HepG2 (cell line): ENCODE results near the gene DQX1. TPM values are rescaled to one million over a fixed set of nuclear protein-coding genes. Genes with fewer than 3 reads are reported as not detected.

ENCODE experiments used
- ATF3 ChIP-seq: sonication (generic); formaldehyde crosslinking; IDR thresholded peaks from 2 replicates; pipeline ENCODE4 v1.4.0; 2020; ENCODE audit warnings: missing genetic modification reagents
- DBP ChIP-seq: sonication (generic); formaldehyde crosslinking; IDR thresholded peaks from 2 replicates; pipeline ENCODE4 v1.4.0; 2020; ENCODE audit warnings: missing genetic modification reagents; ENCODE audit errors: not compliant biosample characterization
- DNMT3B ChIP-seq: conservative IDR thresholded peaks from 2 replicates; pipeline ENCODE4 v1.6.1; 2016; ENCODE audit warnings: missing biosample characterization, control low read depth
- HMG20B ChIP-seq: conservative IDR thresholded peaks from 2 replicates; pipeline ENCODE4 v1.6.1; 2016; ENCODE audit warnings: missing genetic modification reagents, missing compliant biosample characterization
- MEIS1 ChIP-seq: sonication (generic); formaldehyde crosslinking; IDR thresholded peaks from 2 replicates; pipeline ENCODE4 v1.9.0; 2021; ENCODE audit warnings: mild to moderate bottlenecking, missing genetic modification reagents, moderate library complexity, borderline replicate concordance
- NCOR1 ChIP-seq: fragments of 200-600 bp; sonication (generic); IDR thresholded peaks from 2 replicates; pipeline ENCODE4 v1.7.0; 2017; ENCODE audit warnings: antibody characterized with exemption, low read length, borderline replicate concordance
- NFATC3 ChIP-seq: sonication (generic); formaldehyde crosslinking; IDR thresholded peaks from 2 replicates; pipeline ENCODE4 v1.5.1; 2020; ENCODE audit warnings: mild to moderate bottlenecking, missing genetic modification reagents
- PCBP2 ChIP-seq: fragments of 200-400 bp; formaldehyde crosslinking; optimal IDR thresholded peaks from 2 replicates; pipeline ENCODE3; 2018; ENCODE audit warnings: low read length, low read depth; ENCODE audit not compliant: poor library complexity, severe bottlenecking
- RAD51 ChIP-seq: fragments of 450-650 bp; IDR thresholded peaks from 2 replicates; pipeline ENCODE4 v1.6.1; 2016; ENCODE audit warnings: borderline replicate concordance
- SMARCE1 ChIP-seq: fragments of 450-650 bp; IDR thresholded peaks from 2 replicates; pipeline ENCODE4 v1.6.1; 2017; ENCODE audit warnings: borderline replicate concordance
- SNAPC4 ChIP-seq: sonication (generic); formaldehyde crosslinking; IDR thresholded peaks from 2 replicates; pipeline ENCODE4 v1.4.0; 2020; ENCODE audit warnings: mild to moderate bottlenecking, missing genetic modification reagents
- ZFX ChIP-seq: sonication (generic); formaldehyde crosslinking; IDR thresholded peaks from 2 replicates; pipeline ENCODE4 v1.4.0; 2020; ENCODE audit warnings: mild to moderate bottlenecking, low read depth, missing genetic modification reagents, moderate library complexity
- ZNF496 ChIP-seq: sonication (generic); formaldehyde crosslinking; IDR thresholded peaks from 2 replicates; pipeline ENCODE4 v1.8.1; 2023; ENCODE audit warnings: mild to moderate bottlenecking, moderate library complexity, missing genetic modification reagents; ENCODE audit not compliant: insufficient replicate concordance
- polyA plus RNA-seq, 8 experiments: library from polyadenylated mRNA; depleted of rRNA in 3 of 8; stranded (reverse) in 7 of 8; unstranded in 1 of 8; fragments of >200 nt; fragmentation: Illumina TruSeq in 4 of 8; extraction: Trizol in 4 of 8; gene quantifications; 2 replicates each; pipeline versions ENCODE4 v1.2.1 to v1.2.3, GENCODE V29; 2011 to 2016; ENCODE audit warnings: low read depth in 4 of 8, missing spikeins in 1 of 8, mixed read lengths in 1 of 8; ENCODE audit not compliant: insufficient read depth in 1 of 8
- total RNA-seq, 5 experiments: library from RNA; depleted of rRNA; stranded (reverse); fragments of >200 nt; fragmentation: Illumina TruSeq; extraction: Trizol; gene quantifications; 2 replicates each; pipeline ENCODE4 v1.2.3, GENCODE V29; 2016; ENCODE audit warnings: low read depth in 1 of 5
- TF ChIP-seq, protein P1 (sequence below): sonication (generic); formaldehyde crosslinking; IDR thresholded peaks from 2 replicates; pipeline ENCODE4 v1.4.0; 2020; ENCODE audit warnings: mild to moderate bottlenecking, missing genetic modification reagents

DQX1 gene
- total and polyA plus RNA-seq, 2 of the 13 experiments (the other 11 are each of a cell fraction or from before 2014, with no cell fraction given): 27.6 to 89.8 TPM

GRCh38 chr2:74497777-74498499 lies 28.1 kb downstream of the DQX1 start (continued):
- peak; percentile 85 for TF ChIP-seq ZFX
- TF ChIP-seq, protein P1, sequence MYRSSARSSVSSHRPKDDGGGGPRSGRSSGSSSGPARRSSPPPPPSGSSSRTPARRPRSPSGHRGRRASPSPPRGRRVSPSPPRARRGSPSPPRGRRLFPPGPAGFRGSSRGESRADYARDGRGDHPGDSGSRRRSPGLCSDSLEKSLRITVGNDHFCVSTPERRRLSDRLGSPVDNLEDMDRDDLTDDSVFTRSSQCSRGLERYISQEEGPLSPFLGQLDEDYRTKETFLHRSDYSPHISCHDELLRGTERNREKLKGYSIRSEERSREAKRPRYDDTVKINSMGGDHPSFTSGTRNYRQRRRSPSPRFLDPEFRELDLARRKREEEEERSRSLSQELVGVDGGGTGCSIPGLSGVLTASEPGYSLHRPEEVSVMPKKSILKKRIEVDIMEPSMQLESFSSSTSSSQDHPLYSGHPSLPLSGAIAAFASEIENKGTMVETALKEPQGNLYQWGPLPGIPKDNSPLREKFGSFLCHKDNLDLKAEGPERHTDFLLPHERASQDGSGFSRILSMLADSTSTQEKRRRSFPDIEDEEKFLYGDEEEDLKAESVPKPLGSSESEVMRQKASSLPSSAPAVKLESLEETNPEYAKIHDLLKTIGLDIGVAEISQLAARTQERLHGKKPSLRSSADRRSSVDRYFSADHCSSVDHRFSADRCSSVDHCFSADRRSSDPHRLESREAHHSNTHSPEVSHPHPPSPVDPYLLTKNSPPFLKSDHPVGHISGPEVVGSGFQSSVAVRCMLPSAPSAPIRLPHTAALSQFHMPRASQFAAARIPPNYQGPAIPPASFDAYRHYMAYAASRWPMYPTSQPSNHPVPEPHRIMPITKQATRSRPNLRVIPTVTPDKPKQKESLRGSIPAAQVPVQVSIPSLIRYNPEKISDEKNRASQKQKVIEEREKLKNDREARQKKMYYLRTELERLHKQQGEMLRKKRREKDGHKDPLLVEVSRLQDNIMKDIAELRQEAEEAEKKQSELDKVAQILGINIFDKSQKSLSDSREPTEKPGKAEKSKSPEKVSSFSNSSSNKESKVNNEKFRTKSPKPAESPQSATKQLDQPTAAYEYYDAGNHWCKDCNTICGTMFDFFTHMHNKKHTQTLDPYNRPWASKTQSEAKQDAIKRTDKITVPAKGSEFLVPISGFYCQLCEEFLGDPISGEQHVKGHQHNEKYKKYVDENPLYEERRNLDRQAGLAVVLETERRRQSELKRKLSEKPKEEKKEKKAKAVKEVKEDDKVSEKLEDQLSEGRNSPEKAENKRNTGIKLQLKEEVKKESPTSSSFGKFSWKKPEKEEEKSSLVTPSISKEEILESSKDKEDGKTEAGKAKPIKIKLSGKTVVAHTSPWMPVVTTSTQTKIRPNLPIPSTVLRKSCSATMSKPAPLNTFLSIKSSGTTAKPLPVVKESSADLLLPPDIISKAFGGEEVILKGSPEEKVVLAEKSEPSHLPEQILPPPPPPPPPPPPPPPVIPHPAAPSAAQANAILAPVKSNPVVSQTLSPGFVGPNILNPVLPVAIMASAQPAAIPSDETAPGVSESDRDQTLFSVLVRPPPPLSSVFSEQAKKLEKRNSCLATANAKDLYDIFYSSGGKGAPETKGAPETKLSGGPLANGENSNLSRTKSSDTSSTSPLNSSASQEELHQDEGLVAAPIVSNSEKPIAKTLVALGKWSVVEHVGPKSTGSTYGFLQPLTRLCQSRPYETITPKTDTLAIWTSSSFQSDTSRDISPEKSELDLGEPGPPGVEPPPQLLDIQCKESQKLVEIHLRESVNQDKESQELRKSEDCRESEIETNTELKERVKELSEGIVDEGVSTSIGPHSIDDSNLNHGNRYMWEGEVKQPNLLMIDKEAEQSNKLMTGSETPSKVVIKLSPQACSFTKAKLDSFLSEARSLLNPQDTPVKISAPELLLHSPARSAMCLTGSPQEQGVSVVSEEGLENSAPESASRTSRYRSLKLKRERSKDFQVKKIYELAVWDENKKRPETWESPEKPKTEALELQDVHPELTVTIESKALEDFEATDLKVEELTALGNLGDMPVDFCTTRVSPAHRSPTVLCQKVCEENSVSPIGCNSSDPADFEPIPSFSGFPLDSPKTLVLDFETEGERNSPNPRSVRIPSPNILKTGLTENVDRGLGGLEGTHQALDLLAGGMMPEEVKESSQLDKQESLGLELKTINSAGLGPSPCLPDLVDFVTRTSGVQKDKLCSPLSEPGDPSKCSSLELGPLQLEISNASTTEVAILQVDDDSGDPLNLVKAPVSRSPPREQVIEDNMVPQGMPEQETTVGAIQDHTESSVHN: no peak
- no peak for TF ChIP-seq NCOR1
- no peak for TF ChIP-seq DNMT3B (CRISPR knock-in tag)
- TF ChIP-seq PCBP2: no peak
- TF ChIP-seq ZNF496 (CRISPR knock-in tag): no peak
- 0 out of 2 replicates have a peak, but pooled peaks have one; percentile 85 for TF ChIP-seq NFATC3 (CRISPR knock-in tag)
- no peak for TF ChIP-seq HMG20B (CRISPR knock-in tag)
- no peak for TF ChIP-seq SNAPC4 (CRISPR knock-in tag)
- no peak for TF ChIP-seq SMARCE1
- no peak for TF ChIP-seq MEIS1 (CRISPR knock-in tag)
- no peak; the same call in 1 of the 2 replicates for TF ChIP-seq ATF3 (CRISPR knock-in tag)
- no peak for TF ChIP-seq RAD51
- no peak for TF ChIP-seq DBP
